Mesenchymal stem cell (in vitro differentiated cells and primary cell): Measurements from ENCODE around the gene TYR. TPM values are rescaled to one million over a fixed set of nuclear protein-coding genes. Genes with fewer than 3 reads are reported as not detected.

Source experiments
- DNase-seq: peaks from one replicate; pipeline ENCODE4 v3.0.0-alpha.2; 2013
- H2AFZ ChIP-seq: one replicate; pipeline ENCODE4 v1.6.1; 2013; ENCODE audit warnings: low read depth, mild to moderate bottlenecking, control low read depth, inconsistent platforms, low read length, moderate library complexity
- H2AK5ac ChIP-seq: 2 replicates; pipeline ENCODE4 v1.6.1; 2013; ENCODE audit warnings: low read length, moderate library complexity, mild to moderate bottlenecking, inconsistent platforms; ENCODE audit not compliant: severe bottlenecking
- H2BK120ac ChIP-seq: one replicate; pipeline ENCODE4 v1.6.1; 2013; ENCODE audit warnings: low read depth, mild to moderate bottlenecking, inconsistent platforms, low read length, moderate library complexity
- H2BK12ac ChIP-seq, 2 experiments: one replicate each; pipeline ENCODE4 v1.6.1; 2013; ENCODE audit warnings: inconsistent platforms in 2 of 2, low read length in 2 of 2, mild to moderate bottlenecking in 2 of 2, moderate library complexity in 2 of 2, control low read depth in 1 of 2
- H2BK15ac ChIP-seq: one replicate; pipeline ENCODE4 v1.6.1; 2013; ENCODE audit warnings: mild to moderate bottlenecking, low read depth, inconsistent platforms; ENCODE audit not compliant: poor library complexity, severe bottlenecking
- H2BK5ac ChIP-seq: 2 replicates; pipeline ENCODE4 v1.6.1; 2013; ENCODE audit warnings: low read depth, mild to moderate bottlenecking, low read length, control low read depth, inconsistent platforms; ENCODE audit not compliant: poor library complexity, severe bottlenecking
- H3K14ac ChIP-seq, 2 experiments: one replicate each; pipeline ENCODE4 v1.6.1; 2013; ENCODE audit warnings: inconsistent platforms in 2 of 2, low read length in 2 of 2, control low read depth in 1 of 2, mild to moderate bottlenecking in 1 of 2, moderate library complexity in 1 of 2
- H3K18ac ChIP-seq, 2 experiments: one replicate each; pipeline ENCODE4 v1.6.1; 2013; ENCODE audit warnings: inconsistent platforms in 2 of 2, low read length in 2 of 2, control low read depth in 1 of 2, low read depth in 1 of 2, mild to moderate bottlenecking in 1 of 2
- H3K23ac ChIP-seq, 2 experiments: one replicate each; pipeline ENCODE4 v1.6.1; 2013; ENCODE audit warnings: inconsistent platforms in 2 of 2, low read length in 2 of 2, mild to moderate bottlenecking in 2 of 2, moderate library complexity in 2 of 2, control low read depth in 1 of 2
- H3K27ac ChIP-seq: 2 replicates; pipeline ENCODE4 v1.5.1; 2013; ENCODE audit warnings: mild to moderate bottlenecking, moderate library complexity, low read length, control low read depth, inconsistent platforms; ENCODE audit not compliant: poor library complexity, severe bottlenecking
- H3K27me3 ChIP-seq, 2 experiments: 2 replicates each; pipeline versions ENCODE4 v1.6.1 to v1.7.0; 2013; ENCODE audit warnings: low read length in 2 of 2, mild to moderate bottlenecking in 2 of 2, moderate library complexity in 2 of 2, control low read depth in 1 of 2, inconsistent platforms in 1 of 2; ENCODE audit not compliant: control insufficient read depth in 1 of 2, insufficient read depth in 1 of 2
- H3K36me3 ChIP-seq, 2 experiments: 2 replicates each; pipeline versions ENCODE4 v1.6.1 to v1.7.0; 2013; ENCODE audit warnings: low read length in 2 of 2, control low read depth in 1 of 2, inconsistent platforms in 1 of 2, low read depth in 1 of 2, mild to moderate bottlenecking in 1 of 2; ENCODE audit not compliant: insufficient read depth in 2 of 2, control insufficient read depth in 1 of 2
- H3K4ac ChIP-seq, 2 experiments: one replicate each; pipeline ENCODE4 v1.6.1; 2013; ENCODE audit warnings: inconsistent platforms in 2 of 2, low read length in 2 of 2, mild to moderate bottlenecking in 2 of 2, moderate library complexity in 2 of 2, control low read depth in 1 of 2, low read depth in 1 of 2
- H3K4me1 ChIP-seq: 2 replicates; pipeline ENCODE4 v1.6.1; 2013; ENCODE audit warnings: low read depth, low read length, control low read depth; ENCODE audit not compliant: control insufficient read depth, insufficient read depth
- H3K4me2 ChIP-seq: 2 replicates; pipeline ENCODE4 v1.6.1; 2013; ENCODE audit warnings: low read length, mild to moderate bottlenecking, inconsistent platforms; ENCODE audit not compliant: poor library complexity, severe bottlenecking
- H3K4me3 ChIP-seq, 2 experiments: 2 replicates each; pipeline versions ENCODE4 v1.5.1 to v1.7.0; 2013; ENCODE audit warnings: low read length in 2 of 2, mild to moderate bottlenecking in 2 of 2, control low read depth in 1 of 2, low read depth in 1 of 2; ENCODE audit not compliant: insufficient read depth in 1 of 2
- H3K79me1 ChIP-seq: replicated peaks from 2 replicates; pipeline ENCODE4 v1.6.1; 2013; ENCODE audit warnings: mild to moderate bottlenecking, control low read depth, low read length, inconsistent platforms; ENCODE audit not compliant: poor library complexity, severe bottlenecking
- H3K9ac ChIP-seq: 2 replicates; pipeline ENCODE4 v1.7.0; 2013; ENCODE audit warnings: mild to moderate bottlenecking, low read length, moderate library complexity
- H3K9me3 ChIP-seq: 2 replicates; pipeline ENCODE4 v1.7.0; 2013; ENCODE audit warnings: mild to moderate bottlenecking, low read length; ENCODE audit not compliant: control insufficient read depth
- H4K8ac ChIP-seq: one replicate; pipeline ENCODE4 v1.6.1; 2013; ENCODE audit warnings: inconsistent platforms, mild to moderate bottlenecking, low read length, moderate library complexity
- H4K91ac ChIP-seq: one replicate; pipeline ENCODE4 v1.6.1; 2013; ENCODE audit warnings: mild to moderate bottlenecking, low read length, inconsistent platforms
- WGBS: methylation state at CpG from one replicate; pipeline ENCODE4 v1.1.7; 2013; ENCODE audit warnings: mixed read lengths; 5-methylcytosine and 5-hydroxymethylcytosine counted together
- polyA plus RNA-seq, 2 experiments: library from polyadenylated mRNA; stranded (reverse); fragments of 200-250 nt; gene quantifications; one replicate each; pipeline ENCODE4 v1.2.3, GENCODE V29; 2013

The TYR gene
- not detected for polyA plus RNA-seq (2013, experiment 1 of 2)
- not detected for polyA plus RNA-seq (2013, experiment 2 of 2)

DNA sequence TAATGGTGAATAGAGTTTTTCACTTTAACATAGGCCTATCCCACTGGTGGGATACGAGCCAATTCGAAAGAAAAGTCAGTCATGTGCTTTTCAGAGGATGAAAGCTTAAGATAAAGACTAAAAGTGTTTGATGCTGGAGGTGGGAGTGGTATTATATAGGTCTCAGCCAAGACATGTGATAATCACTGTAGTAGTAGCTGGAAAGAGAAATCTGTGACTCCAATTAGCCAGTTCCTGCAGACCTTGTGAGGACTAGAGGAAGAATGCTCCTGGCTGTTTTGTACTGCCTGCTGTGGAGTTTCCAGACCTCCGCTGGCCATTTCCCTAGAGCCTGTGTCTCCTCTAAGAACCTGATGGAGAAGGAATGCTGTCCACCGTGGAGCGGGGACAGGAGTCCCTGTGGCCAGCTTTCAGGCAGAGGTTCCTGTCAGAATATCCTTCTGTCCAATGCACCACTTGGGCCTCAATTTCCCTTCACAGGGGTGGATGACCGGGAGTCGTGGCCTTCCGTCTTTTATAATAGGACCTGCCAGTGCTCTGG lies at the start of gene TYR:
TSS of gene TYR (plus strand) at position 185 of the 541 bp plus-strand sequence. CDS start at position 264, 79 bp downstream.
- H3K36me3 ChIP-seq, result no peaks in the 10 kb centered on the region
- no peaks in the 10 kb centered on the region for H3K4me1 ChIP-seq
- no peak within 1 kb of the TSS for H4K91ac ChIP-seq
- no peak within 1 kb of the TSS for H2AFZ ChIP-seq
- no peaks in the 10 kb centered on the region for H3K9me3 ChIP-seq
- H3K18ac ChIP-seq, result no peak within 1 kb of the TSS
- H3K14ac ChIP-seq, result no peak within 1 kb of the TSS
- no peak within 1 kb of the TSS for H3K4me2 ChIP-seq
- no peak within 1 kb of the TSS for H4K8ac ChIP-seq
- no peak within 1 kb of the TSS for H3K27ac ChIP-seq
- no peak within 1 kb of the TSS for H2BK15ac ChIP-seq
- no peaks in the 10 kb centered on the region for H3K27me3 ChIP-seq
- H3K79me1 ChIP-seq, result no peaks in the 10 kb centered on the region
- 84% methylated on average over 8 of the region's 8 CpGs for WGBS
- H3K4me3 ChIP-seq, result no peak within 1 kb of the TSS
- no peak within 1 kb of the TSS for H3K9ac ChIP-seq
- no peak for DNase-seq
- no peak within 1 kb of the TSS for H3K23ac ChIP-seq
- H2BK120ac ChIP-seq, result no peak within 1 kb of the TSS
- no peak within 1 kb of the TSS for H2BK12ac ChIP-seq
- no peak within 1 kb of the TSS for H2AK5ac ChIP-seq
- H2BK5ac ChIP-seq, result no peak within 1 kb of the TSS
- H3K4ac ChIP-seq, result no peak within 1 kb of the TSS

DNA sequence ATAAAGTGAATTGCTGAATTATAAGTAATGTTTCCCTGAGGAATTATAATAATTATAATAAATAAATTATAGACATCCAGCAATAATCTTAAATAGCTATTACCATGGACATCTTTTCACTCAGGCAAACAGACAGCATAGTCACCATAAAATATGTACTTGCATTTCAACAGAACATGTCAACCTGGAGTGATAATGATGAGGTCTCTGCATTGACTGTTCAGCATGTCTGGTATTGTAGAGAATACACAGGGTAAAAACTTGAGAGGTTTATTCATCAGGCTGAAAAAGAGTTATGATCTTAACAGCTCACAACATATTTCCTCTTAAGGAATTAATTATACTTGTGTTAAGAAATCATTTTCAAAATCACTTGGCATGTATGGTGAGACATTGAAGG lies 41.1 kb upstream of the TYR start:
- Histone ChIP-seq H3K4me3 (no peak overlapping the region), H3K9me3 (no peaks in the 10 kb centered on the region), H3K79me1 (no peaks in the 10 kb centered on the region), H2AK5ac (no peak overlapping the region), H2BK15ac (no peak overlapping the region), H3K23ac (no peak overlapping the region), H4K8ac (no peak overlapping the region), H3K36me3 (no peaks in the 10 kb centered on the region), H2BK120ac (no peak overlapping the region), H4K91ac (no peak overlapping the region), H2BK5ac (no peak overlapping the region), H3K27ac (no peak overlapping the region), H3K27me3 (no peaks in the 10 kb centered on the region), H2BK12ac (no peak overlapping the region), H3K18ac (no peak overlapping the region), H3K9ac (no peak overlapping the region), H3K4ac (no peak overlapping the region), H3K4me2 (no peak overlapping the region), H2AFZ (no peak overlapping the region), H3K14ac (no peak overlapping the region), H3K4me1 (no peaks in the 10 kb centered on the region)
- no peak for DNase-seq

DNA sequence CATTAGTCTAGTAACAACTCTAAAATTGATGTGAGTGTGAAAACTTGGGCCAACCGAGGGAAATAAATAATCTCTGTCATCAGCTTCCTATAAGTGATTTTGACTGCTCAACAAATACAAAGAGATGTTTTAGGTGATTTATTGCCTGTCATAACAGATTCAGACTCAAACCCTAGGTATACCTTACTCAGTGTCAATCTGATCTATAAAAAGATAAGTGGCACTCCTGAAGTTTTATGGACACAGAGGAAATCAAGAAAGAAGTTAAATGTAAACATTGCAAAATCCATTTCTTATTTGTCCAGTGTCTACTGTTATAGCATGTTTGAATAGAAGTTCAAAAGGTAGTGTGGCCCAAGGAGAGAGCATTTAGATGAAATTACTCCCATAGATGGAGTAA lies 30.4 kb upstream of the TYR start:
- no CpG with 5 or more reads among the region's 1 CpG for WGBS
- no peaks in the 10 kb centered on the region for H3K27me3 ChIP-seq
- no peak for DNase-seq

DNA sequence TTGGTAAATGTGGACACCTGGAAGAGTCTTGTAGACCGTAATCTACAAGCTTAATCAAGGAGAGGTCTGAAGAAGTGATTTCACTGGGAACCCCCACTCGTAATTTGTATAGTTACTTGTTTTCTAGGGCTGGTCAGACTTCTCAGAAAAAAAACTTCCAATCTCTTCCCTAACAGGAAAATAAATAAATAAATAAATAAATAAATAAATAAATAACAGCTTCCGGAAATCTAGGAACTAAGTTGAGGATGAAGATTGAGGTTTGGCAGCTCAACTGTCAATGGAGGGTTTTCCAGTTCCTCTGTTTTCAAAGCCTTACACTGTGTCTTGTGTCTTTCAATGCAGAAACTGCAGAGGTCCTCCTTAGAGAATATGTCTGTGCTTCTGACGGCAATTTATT lies 17.7 kb upstream of the TYR start:
- H3K9ac ChIP-seq, result no peak overlapping the region
- no peak overlapping the region for H2AK5ac ChIP-seq
- no peaks in the 10 kb centered on the region for H3K27me3 ChIP-seq
- H4K91ac ChIP-seq, result no peak overlapping the region
- H3K27ac ChIP-seq, result no peak overlapping the region
- H3K4me3 ChIP-seq, result no peak overlapping the region
- DNase-seq, result no peak
- no peak overlapping the region for H3K18ac ChIP-seq
- H3K4me2 ChIP-seq, result no peak overlapping the region
- H3K14ac ChIP-seq, result no peak overlapping the region
- no peaks in the 10 kb centered on the region for H3K9me3 ChIP-seq
- H3K4me1 ChIP-seq, result no peaks in the 10 kb centered on the region
- no peak overlapping the region for H2BK120ac ChIP-seq
- no peak overlapping the region for H2AFZ ChIP-seq
- 92% methylated on average over 2 of the region's 4 CpGs for WGBS
- H2BK5ac ChIP-seq, result no peak overlapping the region
- H2BK15ac ChIP-seq, result no peak overlapping the region
- H3K23ac ChIP-seq, result no peak overlapping the region
- H3K4ac ChIP-seq, result no peak overlapping the region
- no peaks in the 10 kb centered on the region for H3K79me1 ChIP-seq
- no peak overlapping the region for H4K8ac ChIP-seq
- no peaks in the 10 kb centered on the region for H3K36me3 ChIP-seq
- no peak overlapping the region for H2BK12ac ChIP-seq

More for the DNA sequence above, 30.4 kb upstream of the TYR start:
- H4K91ac ChIP-seq, result no peak overlapping the region
- no peak overlapping the region for H3K9ac ChIP-seq
- no peak overlapping the region for H3K4ac ChIP-seq
- no peak overlapping the region for H3K18ac ChIP-seq
- no peaks in the 10 kb centered on the region for H3K4me1 ChIP-seq
- no peaks in the 10 kb centered on the region for H3K9me3 ChIP-seq
- H2AK5ac ChIP-seq, result no peak overlapping the region
- H2BK5ac ChIP-seq, result no peak overlapping the region
- H4K8ac ChIP-seq, result no peak overlapping the region
- H3K14ac ChIP-seq, result no peak overlapping the region
- H3K36me3 ChIP-seq, result no peaks in the 10 kb centered on the region
- H2BK12ac ChIP-seq, result no peak overlapping the region
- H3K4me3 ChIP-seq, result no peak overlapping the region
- H3K4me2 ChIP-seq, result no peak overlapping the region
- no peak overlapping the region for H2BK120ac ChIP-seq
- no peaks in the 10 kb centered on the region for H3K79me1 ChIP-seq
- H2BK15ac ChIP-seq, result no peak overlapping the region
- H3K27ac ChIP-seq, result no peak overlapping the region
- H3K23ac ChIP-seq, result no peak overlapping the region
- no peak overlapping the region for H2AFZ ChIP-seq
